HG02588 (cell line): ENCODE measurements around the gene RNF123.

Experiments used
- ATAC-seq: cut with Tn5 transposase; IDR thresholded peaks from one replicate; pipeline ENCODE4 v1.9.1; 2021; ENCODE audit warnings: mild to moderate bottlenecking, moderate library complexity; ENCODE audit not compliant: unreplicated experiment

RNF123 gene

GRCh38 chr3:49689046-49689907, at the start of gene RNF123, which contains the start of gene MST1:
Gene RNF123, plus strand, starts transcription at chr3:49689557. Its CDS starts 1,609 bp downstream, at chr3:49691166.
Gene MST1, minus strand, starts transcription at chr3:49689474. Its CDS starts 783 bp downstream, at chr3:49688691.
- ATAC-seq, result peak; percentile 57

- no peak for ATAC-seq
Observed at GRCh38 chr3:49641292-49641691, 48.1 kb upstream of the RNF123 start.

DNA sequence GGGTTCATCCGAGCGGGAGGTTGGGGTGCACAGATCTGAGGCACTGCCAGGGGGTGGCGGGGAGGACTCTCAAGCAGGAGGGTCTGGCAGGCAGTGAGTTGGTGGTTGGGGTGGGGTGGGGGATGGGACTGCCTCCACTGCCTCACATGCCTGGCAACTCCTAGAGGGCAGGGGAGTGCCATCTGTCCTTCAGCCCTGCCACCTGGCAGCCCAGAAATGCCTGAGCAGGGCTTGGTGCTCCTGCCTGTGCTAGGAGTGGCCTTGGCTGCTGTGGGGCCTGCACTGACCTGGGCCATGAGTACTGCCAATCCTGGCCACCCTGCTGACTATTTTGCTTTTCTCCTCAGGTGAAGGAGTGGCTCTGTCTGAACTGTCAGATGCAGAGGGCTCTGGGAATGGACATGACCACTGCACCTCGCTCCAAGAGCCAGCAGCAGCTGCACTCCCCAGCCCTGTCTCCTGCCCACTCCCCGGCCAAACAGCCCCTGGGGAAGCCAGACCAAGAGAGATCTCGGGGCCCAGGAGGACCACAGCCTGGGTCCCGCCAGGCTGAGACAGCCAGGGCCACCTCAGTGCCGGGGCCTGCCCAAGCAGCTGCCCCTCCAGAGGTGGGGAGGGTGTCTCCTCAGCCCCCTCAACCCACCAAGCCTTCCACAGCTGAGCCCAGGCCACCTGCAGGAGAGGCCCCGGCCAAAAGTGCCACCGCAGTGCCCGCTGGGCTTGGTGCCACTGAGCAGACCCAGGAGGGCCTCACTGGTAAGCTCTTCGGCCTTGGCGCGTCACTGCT, 47.2 kb upstream of the RNF123 start:
- no peak for ATAC-seq

DNA sequence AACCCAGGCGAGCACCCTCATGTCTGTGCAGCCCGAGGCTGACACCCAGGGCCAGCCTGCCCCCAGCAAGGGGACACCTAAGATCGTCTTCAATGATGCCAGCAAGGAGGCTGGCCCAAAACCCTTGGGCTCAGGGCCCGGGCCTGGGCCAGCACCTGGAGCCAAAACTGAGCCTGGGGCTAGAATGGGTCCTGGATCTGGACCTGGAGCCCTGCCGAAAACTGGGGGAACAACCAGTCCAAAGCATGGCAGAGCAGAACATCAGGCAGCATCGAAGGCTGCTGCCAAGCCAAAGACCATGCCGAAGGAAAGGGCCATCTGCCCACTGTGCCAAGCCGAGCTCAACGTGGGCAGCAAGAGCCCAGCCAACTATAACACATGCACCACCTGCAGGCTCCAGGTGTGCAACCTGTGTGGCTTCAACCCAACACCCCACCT, 46.6 kb upstream of the RNF123 start:
- ATAC-seq, result no peak

DNA sequence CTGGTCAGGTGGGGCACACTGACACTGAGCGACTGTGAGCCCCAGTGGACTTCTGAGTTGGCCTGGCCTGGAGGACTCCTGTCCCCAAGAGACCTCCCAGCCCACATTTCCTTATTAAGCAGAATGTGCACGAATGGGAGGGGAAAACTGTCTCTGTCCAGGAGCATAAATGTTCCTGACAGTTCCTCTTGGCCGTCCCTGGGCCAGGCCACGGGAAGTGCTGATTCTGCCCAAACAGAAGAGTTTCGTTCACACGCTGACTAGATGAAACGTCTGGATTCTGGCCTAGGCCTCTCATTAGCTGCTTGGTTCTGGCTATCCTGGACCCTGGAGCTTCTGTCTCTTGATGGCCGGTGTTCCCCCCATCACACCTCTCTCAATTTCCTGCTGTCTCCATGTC, 44.7 kb upstream of the RNF123 start:
- ATAC-seq, result no peak

GRCh38 chr3:49646236-49646635, 43.1 kb upstream of the RNF123 start:
- ATAC-seq, result no peak

DNA sequence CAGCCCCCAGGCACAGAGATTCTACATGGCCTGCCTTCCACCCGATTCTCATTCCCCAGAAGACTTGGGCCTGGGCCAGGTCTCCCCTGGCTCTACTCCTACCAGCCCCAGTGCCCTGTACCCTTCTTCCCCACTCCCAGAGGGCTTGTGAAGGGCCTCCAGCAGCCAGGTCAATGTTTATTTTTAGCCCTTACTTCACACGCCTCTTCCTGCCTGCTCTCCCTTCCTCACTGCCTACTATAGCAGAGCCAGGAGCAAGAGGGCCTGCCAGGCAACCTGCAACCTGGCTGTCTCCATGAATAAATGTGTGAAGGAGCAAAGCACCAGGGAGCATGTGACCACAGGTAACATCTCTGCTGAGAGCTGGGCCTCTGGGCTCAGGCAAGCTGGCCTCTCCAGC, 41.6 kb upstream of the RNF123 start:
- ATAC-seq, result no peak

DNA sequence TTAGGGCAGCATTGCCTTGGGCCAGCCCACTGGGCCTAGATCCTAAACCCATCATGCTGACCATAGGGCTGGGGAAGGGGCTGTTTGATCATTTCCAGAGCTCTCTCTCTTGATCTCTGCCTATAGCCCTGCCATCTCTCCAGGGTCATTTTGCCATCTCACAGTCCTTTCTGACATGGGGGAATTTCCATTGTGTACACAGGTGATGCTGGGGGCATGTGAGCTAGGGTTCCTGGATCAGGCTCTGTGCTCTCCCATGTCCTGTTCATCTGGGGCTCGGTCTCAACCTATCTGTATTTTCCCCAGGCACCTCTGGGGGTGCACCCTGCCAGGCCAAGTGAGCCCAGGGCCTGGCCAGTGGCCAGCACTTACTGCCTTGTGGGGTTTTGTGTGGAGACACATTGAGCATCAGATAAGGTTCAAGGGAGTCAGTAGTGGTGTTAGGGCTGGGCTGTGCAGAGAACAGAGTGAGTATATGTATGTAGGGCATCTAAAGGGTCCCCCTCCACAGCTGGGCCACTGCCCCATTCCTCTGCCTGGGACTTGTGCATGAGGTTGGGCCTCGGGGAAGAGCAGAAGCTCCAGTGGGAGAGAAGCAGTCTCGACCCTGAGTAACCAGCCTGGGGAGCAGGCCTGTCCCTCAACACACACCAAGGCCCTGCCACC, 40.9 kb upstream of the RNF123 start:
- no peak for ATAC-seq

DNA sequence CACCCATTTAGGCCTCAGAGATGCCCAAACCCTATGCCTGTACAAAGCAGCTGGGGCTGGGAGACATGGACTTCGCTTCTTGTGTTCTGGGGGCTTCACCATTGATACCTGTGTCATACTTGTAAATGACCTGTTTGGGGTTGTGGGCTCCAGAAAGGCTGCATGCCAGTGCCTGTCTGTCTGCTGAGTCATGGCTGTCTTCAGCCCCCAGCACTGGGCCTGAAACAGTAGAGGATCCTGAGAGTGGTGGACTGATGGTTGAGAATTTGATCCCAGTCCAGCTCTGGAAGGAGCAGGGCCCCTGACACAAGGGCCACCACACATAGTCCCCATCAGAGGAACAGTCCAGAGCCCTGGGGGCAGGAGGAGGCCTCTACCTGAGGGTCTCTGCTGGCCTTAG, 39.8 kb upstream of the RNF123 start:
- no peak for ATAC-seq

DNA sequence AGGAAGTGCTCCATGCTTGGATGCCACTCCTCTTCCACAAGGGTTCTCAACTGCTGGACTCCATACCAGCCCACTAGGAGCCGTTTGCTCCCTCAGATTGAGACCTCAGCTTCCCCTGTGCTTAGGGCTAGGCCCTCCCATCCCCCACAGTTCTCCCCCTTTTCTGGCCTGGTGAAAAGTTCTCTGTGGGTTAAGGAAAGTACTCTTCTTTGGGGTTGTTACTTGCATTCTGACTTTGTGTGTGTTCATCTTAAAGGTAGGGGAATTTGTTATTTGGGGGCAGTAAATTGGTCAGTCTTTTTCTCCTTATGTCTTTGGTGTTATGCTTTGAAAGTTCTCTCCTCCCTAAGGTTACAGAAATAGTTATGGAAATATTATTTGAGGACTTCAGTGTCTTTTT, 39.2 kb upstream of the RNF123 start:
- ATAC-seq, result no peak

DNA sequence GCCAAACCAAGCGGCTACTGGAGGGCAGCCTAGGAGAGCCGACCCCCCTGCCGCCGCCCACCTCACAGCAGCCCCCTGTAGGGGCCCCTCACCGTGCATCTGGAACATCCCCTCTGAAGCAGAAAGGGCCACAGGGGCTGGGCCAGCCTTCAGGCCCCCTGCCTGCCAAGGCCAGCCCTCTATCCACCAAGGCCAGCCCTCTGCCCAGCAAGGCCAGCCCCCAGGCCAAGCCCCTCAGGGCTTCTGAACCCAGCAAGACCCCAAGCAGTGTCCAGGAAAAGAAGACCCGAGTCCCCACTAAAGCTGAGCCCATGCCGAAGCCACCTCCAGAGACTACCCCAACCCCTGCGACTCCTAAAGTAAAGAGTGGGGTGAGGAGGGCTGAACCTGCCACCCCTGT, 38.7 kb upstream of the RNF123 start:
- ATAC-seq, result no peak

DNA sequence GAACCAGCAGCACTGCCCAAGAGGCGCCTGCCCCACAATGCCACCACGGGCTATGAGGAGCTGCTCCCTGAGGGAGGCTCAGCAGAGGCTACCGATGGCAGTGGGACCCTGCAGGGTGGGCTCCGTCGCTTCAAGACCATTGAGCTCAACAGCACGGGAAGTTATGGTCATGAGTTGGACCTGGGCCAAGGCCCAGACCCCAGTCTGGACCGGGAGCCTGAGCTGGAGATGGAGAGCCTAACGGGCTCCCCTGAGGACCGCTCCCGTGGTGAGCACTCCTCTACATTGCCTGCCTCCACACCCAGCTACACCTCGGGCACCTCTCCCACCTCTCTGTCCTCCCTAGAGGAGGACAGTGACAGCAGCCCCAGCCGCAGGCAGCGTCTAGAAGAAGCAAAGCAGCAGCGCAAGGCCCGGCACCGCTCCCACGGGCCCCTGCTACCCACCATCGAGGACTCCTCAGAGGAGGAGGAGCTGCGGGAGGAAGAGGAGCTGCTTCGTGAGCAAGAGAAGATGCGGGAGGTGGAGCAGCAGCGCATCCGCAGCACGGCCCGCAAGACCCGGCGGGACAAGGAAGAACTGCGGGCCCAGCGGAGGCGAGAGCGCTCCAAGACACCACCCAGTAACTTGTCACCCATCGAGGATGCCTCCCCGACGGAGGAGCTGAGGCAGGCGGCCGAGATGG, 37.0 kb upstream of the RNF123 start:
- ATAC-seq, result no peak

GRCh38 chr3:49652903-49653415, 36.4 kb upstream of the RNF123 start:
- no peak for ATAC-seq

- ATAC-seq, result no peak
Observed at GRCh38 chr3:49653621-49654020, 35.7 kb upstream of the RNF123 start.

GRCh38 chr3:49654176-49654825, 35.1 kb upstream of the RNF123 start:
- ATAC-seq, result no peak

DNA sequence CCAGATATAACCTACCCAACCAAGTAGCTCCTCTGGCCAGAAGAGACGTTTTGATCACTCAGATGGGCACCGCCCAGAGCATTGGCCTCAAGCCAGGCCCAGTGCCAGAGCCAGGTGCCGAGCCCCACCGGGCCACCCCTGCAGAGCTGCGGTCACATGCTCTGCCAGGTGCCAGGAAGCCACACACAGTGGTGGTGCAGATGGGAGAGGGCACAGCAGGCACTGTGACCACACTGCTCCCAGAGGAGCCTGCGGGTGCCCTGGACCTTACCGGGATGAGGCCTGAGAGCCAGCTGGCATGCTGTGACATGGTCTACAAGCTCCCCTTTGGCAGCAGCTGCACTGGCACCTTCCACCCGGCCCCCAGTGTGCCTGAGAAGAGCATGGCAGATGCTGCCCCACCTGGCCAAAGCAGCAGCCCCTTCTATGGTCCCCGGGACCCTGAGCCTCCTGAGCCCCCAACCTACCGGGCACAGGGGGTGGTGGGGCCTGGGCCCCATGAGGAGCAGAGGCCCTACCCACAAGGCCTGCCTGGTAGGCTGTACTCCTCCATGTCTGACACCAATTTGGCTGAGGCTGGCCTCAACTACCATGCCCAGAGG, 34.3 kb upstream of the RNF123 start:
- no peak for ATAC-seq

GRCh38 chr3:49655731-49656285, 33.5 kb upstream of the RNF123 start:
- no peak for ATAC-seq

DNA sequence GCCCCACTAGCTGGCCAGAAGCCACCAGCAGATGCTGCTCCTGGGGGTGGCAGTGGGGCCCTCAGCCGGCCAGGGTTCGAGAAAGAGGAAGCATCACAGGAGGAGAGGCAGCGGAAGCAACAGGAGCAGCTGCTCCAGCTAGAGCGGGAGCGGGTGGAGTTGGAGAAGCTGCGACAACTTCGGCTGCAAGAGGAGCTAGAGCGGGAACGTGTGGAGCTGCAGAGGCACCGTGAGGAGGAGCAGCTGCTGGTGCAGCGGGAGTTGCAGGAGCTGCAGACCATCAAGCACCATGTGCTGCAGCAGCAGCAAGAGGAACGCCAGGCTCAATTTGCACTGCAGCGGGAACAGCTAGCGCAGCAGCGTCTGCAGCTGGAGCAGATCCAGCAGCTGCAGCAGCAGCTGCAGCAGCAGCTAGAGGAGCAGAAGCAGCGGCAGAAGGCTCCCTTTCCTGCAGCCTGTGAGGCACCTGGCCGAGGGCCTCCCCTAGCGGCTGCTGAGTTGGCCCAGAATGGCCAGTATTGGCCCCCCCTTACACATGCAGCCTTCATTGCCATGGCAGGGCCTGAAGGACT, 32.7 kb upstream of the RNF123 start:
- no peak for ATAC-seq
